Left ventricle myocardium inferior (tissue), 1 donor: Measurements from ENCODE around the gene UNC5B. TPM values are rescaled to one million over a fixed set of nuclear protein-coding genes. Genes with fewer than 3 reads are reported as not detected.
A peak's percentile ranks its signal among the peaks of the same experiment; 100 is the strongest.

Experiments used
- DNase-seq: peaks from one replicate; pipeline ENCODE4 v3.0.0-alpha.2; 2020
- H3K27ac ChIP-seq: fragments of 200-600 bp; replicated peaks from 2 replicates; pipeline ENCODE4 v1.8.0; 2021
- H3K27me3 ChIP-seq: fragments of 200-600 bp; 2 replicates; pipeline ENCODE4 v1.8.0; 2021; ENCODE audit warnings: low read depth
- H3K36me3 ChIP-seq: fragments of 200-600 bp; 2 replicates; pipeline ENCODE4 v1.8.0; 2021
- H3K4me1 ChIP-seq: fragments of 200-600 bp; 2 replicates; pipeline ENCODE4 v1.8.0; 2021
- H3K4me3 ChIP-seq: fragments of 200-600 bp; 2 replicates; pipeline ENCODE4 v1.8.0; 2021; ENCODE audit warnings: mild to moderate bottlenecking, moderate library complexity
- H3K9me3 ChIP-seq: fragments of 200-600 bp; replicated peaks from 2 replicates; pipeline ENCODE4 v1.8.0; 2021
- CTCF ChIP-seq: fragments of 200-600 bp; IDR thresholded peaks from 2 replicates; pipeline ENCODE4 v1.8.0; 2021; ENCODE audit warnings: antibody characterized with exemption, mild to moderate bottlenecking, borderline replicate concordance
- intact Hi-C: fragments of 100-400 bp; cut with micrococcal nuclease; formaldehyde crosslinking; loops from one replicate; pipeline ENCODE4 v1.11.0; 2022
- total RNA-seq: library from RNA; stranded (reverse); fragmentation: NEBNext Ultra II Directional; extraction: Animal tissue kit (Norgen Biotek cat#: 25700); gene quantifications from one replicate; pipeline ENCODE4 v1.2.1, GENCODE V29; 2021
- donor health status: DM: no; HTN: yes; CAD: no; lungs with severe emphysema.

UNC5B gene
- total RNA-seq, 1 donor from 2014 or later: 15.6 TPM

GRCh38 chr10:71256661-71257318, 44.4 kb downstream of the UNC5B start:
- TF ChIP-seq CTCF: no peak
- peaks cover 94% of the 10 kb centered on the region for H3K4me1 ChIP-seq
- DNase-seq: no peak

GRCh38 chr10:71257319-71257997, 45.1 kb downstream of the UNC5B start:
- H3K36me3 ChIP-seq: no peaks in the 10 kb centered on the region
- H3K27ac ChIP-seq: no peak overlapping the region
- peaks cover 94% of the 10 kb centered on the region for H3K4me1 ChIP-seq
- no peak for TF ChIP-seq CTCF
- H3K27me3 ChIP-seq: no peaks in the 10 kb centered on the region
- no peak overlapping the region for H3K4me3 ChIP-seq
- intact Hi-C loops: no loop called here
- no peaks in the 10 kb centered on the region for H3K9me3 ChIP-seq
- DNase-seq: no peak

More at GRCh38 chr10:71256661-71257318, 44.4 kb downstream of the UNC5B start:
- H3K27ac ChIP-seq: peak overlapping the region; percentile 59
- intact Hi-C loops: no loop called here
- H3K27me3 ChIP-seq: no peaks in the 10 kb centered on the region
- no peaks in the 10 kb centered on the region for H3K9me3 ChIP-seq
- H3K36me3 ChIP-seq: no peaks in the 10 kb centered on the region
- H3K4me3 ChIP-seq: no peak overlapping the region

GRCh38 chr10:71258046-71258445, 45.7 kb downstream of the UNC5B start:
- intact Hi-C loops: no loop called here
- TF ChIP-seq CTCF: no peak
- H3K27ac ChIP-seq: peak overlapping the region; percentile 80
- DNase-seq: no peak
- no peaks in the 10 kb centered on the region for H3K9me3 ChIP-seq
- H3K27me3 ChIP-seq: no peaks in the 10 kb centered on the region
- no peak overlapping the region for H3K4me3 ChIP-seq
- H3K4me1 ChIP-seq: peaks cover 94% of the 10 kb centered on the region
- no peaks in the 10 kb centered on the region for H3K36me3 ChIP-seq

- no peaks in the 10 kb centered on the region for H3K27me3 ChIP-seq
- no peaks in the 10 kb centered on the region for H3K36me3 ChIP-seq
- intact Hi-C loops: no loop called here
- DNase-seq: no peak
- H3K9me3 ChIP-seq: no peaks in the 10 kb centered on the region
- H3K4me1 ChIP-seq: peaks cover 94% of the 10 kb centered on the region
- TF ChIP-seq CTCF: no peak
- no peak overlapping the region for H3K4me3 ChIP-seq
- H3K27ac ChIP-seq: peak overlapping the region; percentile 80
These were observed 46.2 kb downstream of the UNC5B start for GRCh38 chr10:71258446-71259145.

GRCh38 chr10:71259282-71259681, 46.9 kb downstream of the UNC5B start:
- intact Hi-C loops: no loop called here
- DNase-seq: no peak
- Histone ChIP-seq H3K4me3 (no peak overlapping the region), H3K27ac (peak overlapping the region; percentile 80), H3K27me3 (no peaks in the 10 kb centered on the region), H3K36me3 (no peaks in the 10 kb centered on the region), H3K9me3 (no peaks in the 10 kb centered on the region), H3K4me1 (peaks cover 94% of the 10 kb centered on the region)
- TF ChIP-seq CTCF: no peak
